SK-N-SH treated with all-trans-retinoic acid at 6 μM for 48 hours (cell line): ENCODE results near the gene TMEM178A.
A peak's percentile ranks its signal among the peaks of the same experiment; 100 is the strongest.

ENCODE experiments used
- ATAC-seq: fragments of 200-7000 bp; cut with Tn5 transposase; 3 replicates; pipeline ENCODE4 v1.9.1; 2020; ENCODE audit warnings: mild to moderate bottlenecking, moderate library complexity
- ARNTL ChIP-seq: fragments of 450-650 bp; formaldehyde crosslinking; IDR thresholded peaks from 2 replicates; pipeline ENCODE4 v1.5.0; 2020; ENCODE audit warnings: low read depth, mild to moderate bottlenecking, moderate library complexity, borderline replicate concordance
- BACH2 ChIP-seq: fragments of 250-450 bp; sonication (Bioruptor Pico); IDR thresholded peaks from 2 replicates; pipeline ENCODE4 v1.9.0; 2021; ENCODE audit warnings: mild to moderate bottlenecking, borderline replicate concordance
- CREB5 ChIP-seq: fragments of 250-450 bp; sonication (Bioruptor Pico); IDR thresholded peaks from 2 replicates; pipeline ENCODE4 v1.5.1; 2020; ENCODE audit warnings: low read depth, mild to moderate bottlenecking, moderate library complexity
- CSDC2 ChIP-seq: fragments of 250-450 bp; sonication (Bioruptor Pico); IDR thresholded peaks from 2 replicates; pipeline ENCODE4 v1.5.0; 2020; ENCODE audit warnings: mild to moderate bottlenecking, moderate library complexity
- CSRNP3 ChIP-seq: fragments of 250-450 bp; sonication (Bioruptor Pico); IDR thresholded peaks from 2 replicates; pipeline ENCODE4 v1.5.1; 2021; ENCODE audit warnings: mild to moderate bottlenecking, moderate library complexity
- ESRRG ChIP-seq: fragments of 250-450 bp; sonication (Bioruptor Pico); IDR thresholded peaks from 2 replicates; pipeline ENCODE4 v1.6.1; 2021; ENCODE audit warnings: mild to moderate bottlenecking
- GLIS3 ChIP-seq: fragments of 250-450 bp; sonication (Bioruptor Pico); IDR thresholded peaks from 2 replicates; pipeline ENCODE4 v1.5.0; 2020; ENCODE audit warnings: mild to moderate bottlenecking, moderate library complexity
- ISL1 ChIP-seq: fragments of 250-450 bp; sonication (Bioruptor Pico); IDR thresholded peaks from 2 replicates; pipeline ENCODE4 v2.1.2; 2022; ENCODE audit warnings: mild to moderate bottlenecking, moderate library complexity
- OSR1 ChIP-seq: fragments of 250-450 bp; sonication (Bioruptor Pico); IDR thresholded peaks from 2 replicates; pipeline ENCODE4 v1.8.0; 2022; ENCODE audit warnings: moderate library complexity, mild to moderate bottlenecking, inconsistent platforms
- PATZ1 ChIP-seq: fragments of 250-450 bp; sonication (Bioruptor Pico); IDR thresholded peaks from 2 replicates; pipeline ENCODE4 v1.8.0; 2020; ENCODE audit warnings: mild to moderate bottlenecking, moderate library complexity, borderline replicate concordance
- POU6F1 ChIP-seq: fragments of 250-450 bp; sonication (Bioruptor Pico); IDR thresholded peaks from 2 replicates; pipeline ENCODE4 v1.8.0; 2021; ENCODE audit warnings: low read depth, mild to moderate bottlenecking, moderate library complexity, borderline replicate concordance
- PPARA ChIP-seq: fragments of 250-450 bp; sonication (Bioruptor Pico); IDR thresholded peaks from 2 replicates; pipeline ENCODE4 v1.5.0; 2020; ENCODE audit warnings: mild to moderate bottlenecking, borderline replicate concordance
- RARB ChIP-seq: fragments of 250-450 bp; sonication (Bioruptor Pico); IDR thresholded peaks from 2 replicates; pipeline ENCODE4 v1.8.0; 2021; ENCODE audit warnings: mild to moderate bottlenecking, moderate library complexity
- SNAI2 ChIP-seq: fragments of 250-450 bp; sonication (Bioruptor Pico); IDR thresholded peaks from 2 replicates; pipeline ENCODE4 v1.5.0; 2020; ENCODE audit warnings: mild to moderate bottlenecking, moderate library complexity
- TCF4 ChIP-seq: fragments of 250-450 bp; sonication (Bioruptor Pico); IDR thresholded peaks from 2 replicates; pipeline ENCODE4 v1.8.0; 2021; ENCODE audit warnings: mild to moderate bottlenecking, moderate library complexity, borderline replicate concordance
- TOX ChIP-seq: fragments of 250-450 bp; sonication (Bioruptor Pico); IDR thresholded peaks from 2 replicates; pipeline ENCODE4 v1.8.0; 2021; ENCODE audit warnings: mild to moderate bottlenecking, moderate library complexity, borderline replicate concordance
- ZC3H10 ChIP-seq: fragments of 250-450 bp; sonication (Bioruptor Pico); IDR thresholded peaks from 2 replicates; pipeline ENCODE4 v1.5.1; 2021; ENCODE audit warnings: mild to moderate bottlenecking, moderate library complexity
- ZFP3 ChIP-seq: fragments of 250-450 bp; sonication (Bioruptor Pico); IDR thresholded peaks from 2 replicates; pipeline ENCODE4 v1.5.0; 2020; ENCODE audit warnings: mild to moderate bottlenecking, moderate library complexity
- ZFP30 ChIP-seq: fragments of 450-650 bp; formaldehyde crosslinking; IDR thresholded peaks from 2 replicates; pipeline ENCODE4 v1.5.0; 2022; ENCODE audit warnings: mild to moderate bottlenecking, moderate library complexity
- ZNF565 ChIP-seq: fragments of 450-650 bp; formaldehyde crosslinking; conservative IDR thresholded peaks from 2 replicates; pipeline ENCODE4 v1.5.0; 2020; ENCODE audit warnings: low read depth, mild to moderate bottlenecking, moderate library complexity
- ZNF70 ChIP-seq: fragments of 450-650 bp; formaldehyde crosslinking; IDR thresholded peaks from 2 replicates; pipeline ENCODE4 v1.5.0; 2020; ENCODE audit warnings: mild to moderate bottlenecking, moderate library complexity
- ZNF8 ChIP-seq: fragments of 450-650 bp; formaldehyde crosslinking; IDR thresholded peaks from 2 replicates; pipeline ENCODE4 v1.5.0; 2020; ENCODE audit warnings: mild to moderate bottlenecking, moderate library complexity

The TMEM178A gene

GRCh38 chr2:39641635-39642034, 24.1 kb upstream of the TMEM178A start:
- TF ChIP-seq ZFP30 (CRISPR knock-in tag) = no peak
- TF ChIP-seq OSR1 (CRISPR knock-in tag) = no peak
- TF ChIP-seq TOX (CRISPR knock-in tag) = no peak
- no peak for ATAC-seq

GRCh38 chr2:39642051-39642718, 23.5 kb upstream of the TMEM178A start:
- TF ChIP-seq OSR1 (CRISPR knock-in tag) (no peak), ZC3H10 (CRISPR knock-in tag) (no peak), ISL1 (CRISPR knock-in tag) (peak; percentile 66), ARNTL (CRISPR knock-in tag) (no peak), PPARA (no peak), ZFP3 (0 out of 2 replicates have a peak, but pooled peaks have one; percentile 30), ZNF70 (no peak), RARB (CRISPR knock-in tag) (no peak), BACH2 (CRISPR knock-in tag) (no peak), TOX (CRISPR knock-in tag) (no peak), GLIS3 (CRISPR knock-in tag) (no peak)
- ATAC-seq = peak; percentile 95

- TF ChIP-seq CSDC2 (CRISPR knock-in tag) (no peak), TCF4 (CRISPR knock-in tag) (no peak)
These were observed 19.9 kb upstream of the TMEM178A start for GRCh38 chr2:39645826-39646225.

GRCh38 chr2:39646267-39646666, 19.4 kb upstream of the TMEM178A start:
- TF ChIP-seq ESRRG (CRISPR knock-in tag) = no peak
- ATAC-seq = no peak

More at GRCh38 chr2:39645826-39646225, 19.9 kb upstream of the TMEM178A start:
- ATAC-seq = no peak

- no peak for ATAC-seq
- no peak for TF ChIP-seq ESRRG (CRISPR knock-in tag)
- TF ChIP-seq ISL1 (CRISPR knock-in tag) = no peak
- no peak for TF ChIP-seq GLIS3 (CRISPR knock-in tag)
- TF ChIP-seq CSDC2 (CRISPR knock-in tag) = no peak
- no peak for TF ChIP-seq RARB (CRISPR knock-in tag)
- TF ChIP-seq OSR1 (CRISPR knock-in tag) = no peak
- TF ChIP-seq TOX (CRISPR knock-in tag) = no peak
- TF ChIP-seq ZNF70 = no peak
- TF ChIP-seq BACH2 (CRISPR knock-in tag) = no peak
- TF ChIP-seq ZFP30 (CRISPR knock-in tag) = no peak
- no peak for TF ChIP-seq SNAI2
- no peak for TF ChIP-seq CREB5 (CRISPR knock-in tag)
- no peak for TF ChIP-seq ZNF565 (CRISPR knock-in tag)
- no peak for TF ChIP-seq CSRNP3 (CRISPR knock-in tag)
- no peak for TF ChIP-seq ZFP3
- no peak for TF ChIP-seq PATZ1
- TF ChIP-seq TCF4 (CRISPR knock-in tag) = no peak
- TF ChIP-seq PPARA = no peak
These were observed 18.5 kb upstream of the TMEM178A start for GRCh38 chr2:39647104-39647765.

- no peak for ATAC-seq
- TF ChIP-seq ZFP30 (CRISPR knock-in tag) (no peak), OSR1 (CRISPR knock-in tag) (no peak), ISL1 (CRISPR knock-in tag) (no peak), POU6F1 (CRISPR knock-in tag) (no peak), RARB (CRISPR knock-in tag) (no peak), CSRNP3 (CRISPR knock-in tag) (no peak), ZFP3 (no peak), BACH2 (CRISPR knock-in tag) (no peak), ZNF8 (no peak), ZNF70 (no peak)
These were observed 17.1 kb upstream of the TMEM178A start for GRCh38 chr2:39648580-39648979.
